Liver (tissue), 10 donors: ENCODE results near the gene EME1. TPM values are rescaled to one million over a fixed set of nuclear protein-coding genes. Genes with fewer than 3 reads are reported as not detected.

ENCODE experiments used
- DNase-seq: peaks from one replicate; pipeline ENCODE4 v3.0.0-alpha.2; 2017; ENCODE audit warnings: low spot score
- H3K27ac ChIP-seq, 2 donors: one replicate each; pipeline ENCODE4 v1.7.0; 2013; ENCODE audit warnings: inconsistent platforms in 2 of 2, low read length in 2 of 2, control low read depth in 1 of 2, low read depth in 1 of 2, mild to moderate bottlenecking in 1 of 2
- H3K27me3 ChIP-seq, 4 donors: one replicate each; pipeline versions ENCODE4 v1.6.1 to v1.7.0; 2013; ENCODE audit warnings: low read length in 3 of 4, inconsistent platforms in 1 of 4, mild to moderate bottlenecking in 1 of 4, moderate library complexity in 1 of 4; ENCODE audit not compliant: control insufficient read depth in 4 of 4, insufficient read depth in 4 of 4
- H3K36me3 ChIP-seq, 4 donors: one replicate each; pipeline versions ENCODE4 v1.6.1 to v1.7.0; 2013; ENCODE audit warnings: low read length in 3 of 4, mild to moderate bottlenecking in 3 of 4, low read depth in 1 of 4, moderate library complexity in 1 of 4; ENCODE audit not compliant: control insufficient read depth in 4 of 4, insufficient read depth in 3 of 4
- H3K4me1 ChIP-seq, 4 donors: one replicate each; pipeline versions ENCODE4 v1.6.1 to v1.7.0; 2013; ENCODE audit warnings: low read length in 3 of 4, mild to moderate bottlenecking in 3 of 4, moderate library complexity in 1 of 4; ENCODE audit not compliant: control insufficient read depth in 4 of 4, insufficient read depth in 4 of 4
- H3K4me3 ChIP-seq, 3 donors: one replicate each; pipeline versions ENCODE4 v1.6.1 to v1.7.0; 2013; ENCODE audit warnings: low read length in 3 of 3, control low read depth in 1 of 3, low read depth in 1 of 3, mild to moderate bottlenecking in 1 of 3
- H3K9ac ChIP-seq, 2 donors: one replicate each; pipeline ENCODE4 v1.7.0; 2013; ENCODE audit warnings: low read length in 2 of 2, mild to moderate bottlenecking in 2 of 2, moderate library complexity in 2 of 2, control low read depth in 1 of 2, low read depth in 1 of 2
- H3K9me3 ChIP-seq, 4 donors: one replicate each; pipeline versions ENCODE4 v1.6.1 to v1.7.0; 2013; ENCODE audit warnings: low read length in 3 of 4; ENCODE audit not compliant: control insufficient read depth in 4 of 4
- ATF3 ChIP-seq: IDR thresholded peaks from 2 replicates; pipeline ENCODE4 v1.6.1; 2016; ENCODE audit warnings: antibody characterized with exemption
- CTCF ChIP-seq: fragments of 150-350 bp; IDR thresholded peaks from 2 replicates; pipeline ENCODE4 v1.5.1; 2017; ENCODE audit warnings: improper control_type of control experiment, low read depth, low read length; ENCODE audit not compliant: missing input control
- EGR1 ChIP-seq, 2 donors: IDR thresholded peaks; 2 replicates each; pipeline ENCODE4 v1.6.1; 2016 to 2018; ENCODE audit warnings: antibody characterized with exemption in 2 of 2, low read depth in 2 of 2
- FOXA1 ChIP-seq: IDR thresholded peaks from 2 replicates; pipeline ENCODE4 v1.6.1; 2016; ENCODE audit warnings: antibody characterized with exemption
- FOXA2 ChIP-seq: IDR thresholded peaks from 2 replicates; pipeline ENCODE4 v1.6.1; 2016; ENCODE audit warnings: antibody characterized with exemption
- GABPA ChIP-seq, 2 donors: IDR thresholded peaks in 1 of 2; conservative IDR thresholded peaks in 1 of 2; 2 replicates each; pipeline ENCODE4 v1.6.1; 2016; ENCODE audit warnings: antibody characterized with exemption in 2 of 2, mild to moderate bottlenecking in 1 of 2, moderate library complexity in 1 of 2
- HNF4A ChIP-seq, 2 donors: conservative IDR thresholded peaks; 2 replicates each; pipeline ENCODE4 v1.6.1; 2016; ENCODE audit warnings: antibody characterized with exemption in 2 of 2, mild to moderate bottlenecking in 2 of 2
- HNF4G ChIP-seq: IDR thresholded peaks from 2 replicates; pipeline ENCODE4 v1.6.1; 2016; ENCODE audit warnings: antibody characterized with exemption
- JUND ChIP-seq, 2 donors: IDR thresholded peaks; 2 replicates each; pipeline ENCODE4 v1.6.1; 2016; ENCODE audit warnings: antibody characterized with exemption in 2 of 2
- MAX ChIP-seq: IDR thresholded peaks from 2 replicates; pipeline ENCODE4 v1.6.1; 2016; ENCODE audit warnings: antibody characterized with exemption
- NR2F2 ChIP-seq: IDR thresholded peaks from 2 replicates; pipeline ENCODE4 v1.6.1; 2016; ENCODE audit warnings: antibody characterized with exemption
- RAD21 ChIP-seq, 2 donors: IDR thresholded peaks; 2 replicates each; pipeline ENCODE4 v1.6.1; 2016; ENCODE audit warnings: antibody characterized with exemption in 2 of 2, mild to moderate bottlenecking in 2 of 2
- REST ChIP-seq: IDR thresholded peaks from 2 replicates; pipeline ENCODE4 v1.6.1; 2016; ENCODE audit warnings: antibody characterized with exemption, mild to moderate bottlenecking
- RXRA ChIP-seq, 2 donors: IDR thresholded peaks; 2 replicates each; pipeline ENCODE4 v1.6.1; 2017 to 2018; ENCODE audit warnings: antibody characterized with exemption in 2 of 2, mild to moderate bottlenecking in 1 of 2
- SP1 ChIP-seq: IDR thresholded peaks from 2 replicates; pipeline ENCODE4 v1.6.1; 2018; ENCODE audit warnings: antibody characterized with exemption, mild to moderate bottlenecking
- TAF1 ChIP-seq: conservative IDR thresholded peaks from 2 replicates; pipeline ENCODE4 v1.6.1; 2016; ENCODE audit warnings: antibody characterized with exemption, mild to moderate bottlenecking
- YY1 ChIP-seq: IDR thresholded peaks from 2 replicates; pipeline ENCODE4 v1.6.1; 2016; ENCODE audit warnings: antibody characterized with exemption, mild to moderate bottlenecking
- WGBS: extraction: QIAGEN DNeasy Blood & Tissue Kit; methylation state at CpG from one replicate; pipeline ENCODE4 v1.1.7; 2013; 5-methylcytosine and 5-hydroxymethylcytosine counted together
- polyA plus RNA-seq, 2 donors: library from polyadenylated mRNA; stranded (reverse) in 1 of 2; unstranded in 1 of 2; fragments of 200-250 nt in 1 of 2; fragments of >200 nt in 1 of 2; fragmentation: Nextera tagmentation in 1 of 2; extraction: Ambion mirVana in 1 of 2; gene quantifications; one replicate each; pipeline versions ENCODE4 v1.2.1 to v1.2.3, GENCODE V29; 2013 to 2015
- small RNA-seq: library from RNA; depleted of rRNA; stranded (forward); fragments of <200 nt; gene quantifications from one replicate; pipeline ENCODE3, GENCODE V24; 2014
- total RNA-seq, 2 donors: library from RNA; depleted of rRNA; stranded (reverse); fragments of >200 nt; gene quantifications; one replicate each; pipeline ENCODE4 v1.2.3, GENCODE V29; 2014
- donor health status: healthy.
- donor health status: healthy.
- donor health status: healthy.
- donor health status: healthy.
- donor health status: healthy.

The EME1 gene
- total and polyA plus RNA-seq, 4 donors: 0.08 to 3.4 (median 0.35) TPM

DNA sequence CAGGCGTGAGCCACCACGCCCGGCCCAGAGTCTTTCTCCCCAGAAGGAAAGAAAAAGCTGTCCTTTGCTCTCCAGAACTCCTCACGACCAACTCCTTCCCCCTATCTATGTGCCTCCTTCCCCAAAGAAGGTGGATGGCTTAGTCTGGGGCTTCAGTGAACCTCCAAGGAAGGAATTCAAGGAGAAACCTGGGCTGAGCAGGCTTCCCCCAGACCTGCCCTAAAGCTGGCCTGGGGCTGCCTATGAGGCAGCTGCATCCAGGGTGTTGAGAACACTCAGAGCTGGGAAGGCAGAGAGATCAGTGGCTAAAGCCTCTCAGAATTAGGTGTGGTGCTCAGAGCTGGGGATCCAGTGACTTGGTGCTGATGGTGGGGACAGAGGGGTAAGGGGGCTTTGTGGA is 56.8 kb downstream of the EME1 start:
- no peak for TF ChIP-seq RXRA (IDR thresholded peaks at IDR 0.05)
- no peak for TF ChIP-seq TAF1
- TF ChIP-seq FOXA2: no peak
- TF ChIP-seq MAX: no peak
- TF ChIP-seq CTCF: no peak
- no peak for TF ChIP-seq REST
- TF ChIP-seq HNF4G: no peak
- no peak for TF ChIP-seq RAD21 (IDR thresholded peaks at IDR 0.05)
- no peak for TF ChIP-seq JUND (IDR thresholded peaks at IDR 0.05)
- no peak for TF ChIP-seq HNF4A (conservative IDR thresholded peaks at IDR 0.05)
- TF ChIP-seq YY1: no peak
- TF ChIP-seq EGR1 (IDR thresholded peaks at IDR 0.05; ENCODE audit: low read depth in 2 of 2): no peak
- no peak for TF ChIP-seq SP1
- no peak for TF ChIP-seq FOXA1
- no peak for TF ChIP-seq NR2F2
- TF ChIP-seq ATF3: no peak
- TF ChIP-seq GABPA (IDR thresholded peaks at IDR 0.05 in 1 of 2, conservative IDR thresholded peaks at IDR 0.05 in 1 of 2): no peak
- no peak overlapping the region for H3K9ac ChIP-seq

More for the DNA sequence above, 56.8 kb downstream of the EME1 start:
- WGBS: 90% methylated on average over 4 of the region's 4 CpGs
- Histone ChIP-seq H3K27me3 (no peaks in the 10 kb centered on the region), H3K36me3 (peaks cover 0 to 3% (median 0%) of the 10 kb centered on the region in 4 donors), H3K9me3 (no peaks in the 10 kb centered on the region), H3K27ac (no peak overlapping the region), H3K4me1 (peaks cover 18 to 44% (median 42%) of the 10 kb centered on the region in 4 donors), H3K4me3 (no peak overlapping the region)
- DNase-seq: no peak

Small RNA genes within 50 kb of the gene (small RNA-seq; reads per million reads assigned to genes)
- not detected for gene RF00019

Other genes with a start within 250 kb of the EME1 start
- under 1 TPM; 0.50 to 0.84 TPM for gene SAMD14, start 243.1 kb upstream of the EME1 start, total RNA-seq
- under 1 TPM in 1 of 2 donors, not detected in 1; 0.67 TPM for gene SAMD14, start 243.1 kb upstream of the EME1 start, polyA plus RNA-seq
- 10 to 100 TPM in 1 of 2 donors, 1 to 10 TPM in 1; 7.4 to 26.1 TPM for gene PPP1R9B, start 222.6 kb upstream of the EME1 start, total RNA-seq
- 1 to 10 TPM in 1 of 2 donors, under 1 TPM in 1; 0.90 to 6.7 TPM for gene PPP1R9B, start 222.6 kb upstream of the EME1 start, polyA plus RNA-seq
- gene SGCA, start 207.2 kb upstream of the EME1 start, total RNA-seq: 1 to 10 TPM in 1 of 2 donors, not detected in 1; 1.3 TPM
- 1 to 10 TPM in 1 of 2 donors, under 1 TPM in 1; 0.31 to 1.2 TPM for gene SGCA, start 207.2 kb upstream of the EME1 start, polyA plus RNA-seq
- gene COL1A1, start 171.6 kb upstream of the EME1 start, total RNA-seq: 10 to 100 TPM; 15.3 to 72.5 TPM
- gene COL1A1, start 171.6 kb upstream of the EME1 start, polyA plus RNA-seq: 10 to 100 TPM in 1 of 2 donors, 1 to 10 TPM in 1; 8.3 to 56.3 TPM
- 1 to 10 TPM in 1 of 2 donors, under 1 TPM in 1; 0.05 to 2.8 TPM for gene TMEM92, start 98.8 kb upstream of the EME1 start, total RNA-seq
- 10 to 100 TPM in 1 of 2 donors, 1 to 10 TPM in 1; 5.3 to 17.9 TPM for gene TMEM92, start 98.8 kb upstream of the EME1 start, polyA plus RNA-seq
- gene XYLT2, start 27.1 kb upstream of the EME1 start, total RNA-seq: 10 to 100 TPM; 10.7 to 11.3 TPM
- gene XYLT2, start 27.1 kb upstream of the EME1 start, polyA plus RNA-seq: 1 to 10 TPM; 5.3 to 5.7 TPM
- 10 to 100 TPM; 25.9 to 36.9 TPM for gene MRPL27, start within 50 bp of the EME1 start, total RNA-seq
- gene MRPL27, start within 50 bp of the EME1 start, polyA plus RNA-seq: 10 to 100 TPM; 70.2 to 87.1 TPM
- 100 to 1,000 TPM in 1 of 2 donors, 10 to 100 TPM in 1; 58.2 to 136 TPM for gene LRRC59, start 24.3 kb downstream of the EME1 start, total RNA-seq
- 10 to 100 TPM; 21.4 to 93.1 TPM for gene LRRC59, start 24.3 kb downstream of the EME1 start, polyA plus RNA-seq
- gene ACSF2, start 53.0 kb downstream of the EME1 start, total RNA-seq: 10 to 100 TPM; 18.9 to 34.3 TPM
- gene ACSF2, start 53.0 kb downstream of the EME1 start, polyA plus RNA-seq: 10 to 100 TPM; 20.0 to 22.2 TPM
- 1 to 10 TPM in 1 of 2 donors, under 1 TPM in 1; 0.51 to 1.8 TPM for gene CHAD, start 95.7 kb downstream of the EME1 start, total RNA-seq
- gene CHAD, start 95.7 kb downstream of the EME1 start, polyA plus RNA-seq: 1 to 10 TPM; 2.7 to 3.3 TPM
- gene RSAD1, start 105.6 kb downstream of the EME1 start, total RNA-seq: 10 to 100 TPM; 10.8 to 22.7 TPM
- 10 to 100 TPM; 18.2 to 18.9 TPM for gene RSAD1, start 105.6 kb downstream of the EME1 start, polyA plus RNA-seq
- gene MYCBPAP, start 135.2 kb downstream of the EME1 start, total RNA-seq: under 1 TPM; 0.23 to 0.25 TPM
- not detected for gene MYCBPAP, start 135.2 kb downstream of the EME1 start, polyA plus RNA-seq
- under 1 TPM; 0.33 to 0.51 TPM for gene EPN3, start 159.5 kb downstream of the EME1 start, total RNA-seq
- gene EPN3, start 159.5 kb downstream of the EME1 start, polyA plus RNA-seq: under 1 TPM in 1 of 2 donors, not detected in 1; 0.06 TPM
- gene SPATA20, start 173.9 kb downstream of the EME1 start, total RNA-seq: 10 to 100 TPM; 15.6 to 16.4 TPM
- 10 to 100 TPM; 22.7 to 42.4 TPM for gene SPATA20, start 173.9 kb downstream of the EME1 start, polyA plus RNA-seq
- under 1 TPM; under 0.01 to 0.14 TPM for gene CACNA1G, start 187.5 kb downstream of the EME1 start, total RNA-seq
- gene CACNA1G, start 187.5 kb downstream of the EME1 start, polyA plus RNA-seq: under 1 TPM in 1 of 2 donors, not detected in 1; 0.01 TPM